ENCODE data around the gene RASL10A. TPM values are rescaled to one million over a fixed set of nuclear protein-coding genes. Genes with fewer than 3 reads are reported as not detected.

RASL10A gene
- total and polyA plus RNA-seq, 9 of the 15 experiments (the other 6 are each of a cell fraction or from before 2014, with no cell fraction given): 0.17 to 1.2 (median 0.45) TPM; not detected in 3

- BruUV-seq (replicated peaks): no TSS peak
- intact Hi-C loops (cut with micrococcal nuclease): no loop called here
- H3K27ac ChIP-seq (ENCODE audit: extremely low read depth, low read depth, low read length): no peak overlapping the region
- no peaks in the 10 kb centered on the region for H3K9me3 ChIP-seq (replicated peaks; ENCODE audit: control insufficient read depth, insufficient read depth, low read depth, low read length)
- no peak overlapping the region for H2AFZ ChIP-seq (ENCODE audit: low read depth, low read length)
- H3K4me2 ChIP-seq (ENCODE audit: insufficient read depth, low read length): no peak overlapping the region
- peaks cover 94% of the 10 kb centered on the region for H3K36me3 ChIP-seq (ENCODE audit: control insufficient read depth, insufficient read depth, low read length)
- no peak for TF ChIP-seq HCFC1 (IDR thresholded peaks at IDR 0.05; ENCODE audit: low read depth, low read length)
- TF ChIP-seq FOXK2 (conservative IDR thresholded peaks at IDR 0.05 in 1 of 2, IDR thresholded peaks at IDR 0.05 in 1 of 2; ENCODE audit: low read depth in 2 of 2): no peak
- TF ChIP-seq ELK1 (CRISPR knock-in tag; IDR thresholded peaks at IDR 0.05): no peak
- no peak for TF ChIP-seq RREB1 (CRISPR knock-in tag; IDR thresholded peaks at IDR 0.05)
- TF ChIP-seq NONO (IDR thresholded peaks at IDR 0.05; ENCODE audit: low read depth in 2 of 2, low read length in 1 of 2): no peak
- TF ChIP-seq STAT6 (CRISPR knock-in tag; IDR thresholded peaks at IDR 0.05): no peak
- no peak overlapping the region for H3K9ac ChIP-seq (ENCODE audit: insufficient read depth in 1 of 2, low read depth in 2 of 2, low read length in 2 of 2)
- no peaks in the 10 kb centered on the region; a peak in 1 of 5 replicates for H3K4me1 ChIP-seq (replicated peaks in 1 of 2; ENCODE audit: control insufficient read depth in 2 of 2, insufficient read depth in 2 of 2, low read length in 2 of 2)
- no peak for DNase-seq (ENCODE audit: extremely low read depth in 1 of 4, low spot score in 3 of 4)
- CTCF ChIA-PET (ENCODE audit: low intra/inter-chr PET ratio): no interaction called here
- no peaks in the 10 kb centered on the region for H3K27me3 ChIP-seq (ENCODE audit: control insufficient read depth in 2 of 2, insufficient read depth in 2 of 2, low read length in 2 of 2)
- peaks cover 70% of the 10 kb centered on the region for H3K79me2 ChIP-seq (ENCODE audit: control insufficient read depth, insufficient read depth, low read length)
- H3K9me1 ChIP-seq (ENCODE audit: control insufficient read depth, insufficient read depth, low read length): no peaks in the 10 kb centered on the region
- no peak overlapping the region for H3K4me3 ChIP-seq
- in situ Hi-C loops (cut with MboI): no loop called here
- H4K20me1 ChIP-seq (replicated peaks; ENCODE audit: control insufficient read depth, insufficient read depth, low read length): peaks cover 20% of the 10 kb centered on the region
- 100% methylated on average over 1 of the region's 1 CpG for WGBS (ENCODE audit: insufficient coverage, low coverage, missing lambda C conversion rate)
- POLR2A ChIA-PET: interaction anchor here (1.0 to 1.8 kb wide), 4 partner anchors 9 to 29 kb away, joined by 3 to 9 read pairs (median 5); partner anchors contain the start of genes EWSR1, GAS2L1 and RHBDD3
- no peak for FAIRE-seq
- ATAC-seq: no peak
Observed at GRCh38 chr22:29277927-29278326, 37.6 kb downstream of the RASL10A start.

Data from K562 (cell line).